Measurements from ENCODE around the gene KCP.
A peak's percentile ranks its signal among the peaks of the same experiment; 100 is the strongest.

The KCP gene

GRCh38 chr7:128869944-128870285 lies 40.6 kb downstream of the KCP start:
- no peak for DNase-seq

GRCh38 chr7:128869138-128869943 lies 41.2 kb downstream of the KCP start:
- peak; percentile 67 for DNase-seq

- DNase-seq, result no peak
Measured at GRCh38 chr7:128868624-128869137, 41.8 kb downstream of the KCP start.

- no peak for DNase-seq
Measured at GRCh38 chr7:128867842-128868623, 42.5 kb downstream of the KCP start.

GRCh38 chr7:128867241-128867640 lies 43.3 kb downstream of the KCP start:
- no peak for DNase-seq

- DNase-seq, result no peak
Measured at GRCh38 chr7:128865996-128866877, 44.3 kb downstream of the KCP start.

- no peak for DNase-seq
Measured at GRCh38 chr7:128865303-128865702, 45.2 kb downstream of the KCP start.

- DNase-seq, result no peak
Measured at GRCh38 chr7:128863433-128863989, 47.0 kb downstream of the KCP start.

GRCh38 chr7:128862571-128863432 lies 47.7 kb downstream of the KCP start, which contains the start of gene ATP6V1F:
ATP6V1F (plus strand) TSS chr7:128862856; CDS start chr7:128862905, 49 bp downstream.
- peak; percentile 100 for DNase-seq

GRCh38 chr7:128861957-128862570 lies 48.4 kb downstream of the KCP start:
- DNase-seq, result no peak

- DNase-seq, result no peak
Measured at GRCh38 chr7:128860158-128861073, 50.1 kb downstream of the KCP start.

- no peak for DNase-seq
Measured at GRCh38 chr7:128859232-128860157, 51.0 kb downstream of the KCP start.

- no peak for DNase-seq
Measured at GRCh38 chr7:128858380-128859231, 51.9 kb downstream of the KCP start.

- DNase-seq, result no peak
Measured at GRCh38 chr7:128856001-128856718, 54.3 kb downstream of the KCP start.

- no peak for DNase-seq
Measured at GRCh38 chr7:128855559-128855958, 55.0 kb downstream of the KCP start.

GRCh38 chr7:128854396-128854795 lies 56.1 kb downstream of the KCP start:
- DNase-seq, result no peak

GRCh38 chr7:128853799-128854198 lies 56.7 kb downstream of the KCP start:
- DNase-seq, result no peak
